CD4-positive, alpha-beta T cell treated with Interferon gamma for 1 hour (primary cell): ENCODE data around the gene IGSF9B.

Source experiments
- DNase-seq: peaks from one replicate; pipeline ENCODE4 v3.0.0-alpha.2; 2020

The IGSF9B gene

DNA sequence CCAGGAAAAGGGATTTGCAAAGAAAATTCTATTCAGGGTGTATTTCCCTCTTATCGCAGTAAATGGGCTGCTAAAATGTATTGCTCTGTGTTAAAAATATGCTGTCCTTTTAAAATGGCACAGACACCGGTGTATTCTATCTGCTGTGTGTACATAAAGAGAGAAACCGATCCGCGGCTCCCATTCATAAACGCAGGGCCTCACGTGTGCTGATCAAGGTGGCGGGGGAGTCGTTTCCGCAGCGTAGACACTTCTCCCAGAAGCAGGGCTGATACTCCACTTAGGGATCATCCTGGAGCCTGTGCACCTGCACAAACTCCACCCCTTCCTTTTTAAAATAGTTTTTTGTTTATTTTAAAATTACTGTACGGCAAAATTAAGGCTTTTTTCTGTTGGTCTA is 26.1 kb upstream of the IGSF9B start:
- no peak for DNase-seq

GRCh38 chr11:133982151-133982550 is 25.4 kb upstream of the IGSF9B start:
- DNase-seq: no peak

GRCh38 chr11:133981156-133981555 is 24.4 kb upstream of the IGSF9B start:
- no peak for DNase-seq

GRCh38 chr11:133980665-133981064 is 23.9 kb upstream of the IGSF9B start:
- DNase-seq: no peak

DNA sequence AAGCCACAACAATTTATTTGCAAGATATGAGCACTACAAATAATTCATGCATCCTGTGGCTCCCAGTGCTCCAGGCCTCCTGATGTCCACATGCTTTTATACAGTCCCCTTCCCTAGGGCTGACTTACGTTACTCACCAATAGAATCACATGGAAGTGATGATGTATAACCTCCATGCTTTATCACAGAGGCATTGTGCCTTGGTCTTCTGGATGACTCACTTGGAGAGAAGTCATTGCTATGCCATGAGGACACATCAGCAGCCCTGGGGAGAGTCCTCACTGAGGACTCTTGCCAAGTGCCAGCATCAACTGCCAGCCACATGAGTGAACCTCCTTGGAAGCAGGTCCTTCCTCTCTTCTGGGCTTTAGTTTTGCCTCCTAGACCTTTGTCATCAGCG is 22.0 kb upstream of the IGSF9B start:
- no peak for DNase-seq

DNA sequence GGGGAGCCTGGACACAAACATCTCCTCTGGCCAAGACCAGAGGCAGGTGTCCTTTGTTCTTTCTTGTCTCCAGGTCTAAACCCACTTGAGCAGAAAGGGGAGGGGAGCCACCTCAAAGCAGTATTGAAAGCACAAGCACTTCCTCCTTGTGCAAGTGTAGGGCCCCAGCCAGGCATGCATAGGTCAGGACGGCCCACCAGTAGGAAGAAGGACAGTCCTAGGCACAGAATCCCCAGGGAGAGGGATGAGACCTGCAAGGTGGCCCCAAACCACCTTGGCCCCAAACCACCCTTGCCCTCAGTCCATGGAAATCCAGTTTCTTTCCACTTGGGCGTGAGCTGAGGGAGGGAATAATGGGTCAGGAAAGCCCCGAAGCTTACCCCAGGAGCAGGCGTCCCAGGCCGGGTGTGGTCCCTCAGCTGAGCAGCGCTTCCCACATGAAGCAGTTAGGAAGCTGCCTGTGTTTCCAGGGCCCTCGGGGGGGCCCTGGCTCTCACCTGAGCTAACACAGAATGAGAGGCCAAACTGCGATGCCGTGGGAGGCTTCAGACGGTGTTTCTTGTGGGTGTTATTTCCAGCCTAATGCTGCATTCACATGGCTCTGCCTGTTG is 20.4 kb upstream of the IGSF9B start:
- no peak for DNase-seq

DNA sequence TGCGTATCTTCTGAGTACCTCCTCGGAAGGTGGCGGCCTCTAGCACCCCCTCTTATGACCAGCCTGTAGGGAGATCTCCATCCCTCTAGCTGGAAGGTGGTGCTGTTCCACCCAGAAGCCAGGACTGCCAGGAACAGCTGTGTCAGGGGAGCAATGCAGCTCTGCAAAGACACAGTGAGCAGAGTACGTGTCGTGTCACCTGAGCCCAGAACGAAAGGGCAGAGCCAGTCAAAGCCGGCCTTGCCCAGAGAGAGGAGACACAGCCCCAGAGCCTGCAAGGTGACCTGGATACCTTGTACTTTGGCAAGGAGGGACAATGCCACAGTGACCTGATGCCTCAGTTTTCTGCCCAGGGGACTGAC is 18.7 kb upstream of the IGSF9B start:
- no peak for DNase-seq

DNA sequence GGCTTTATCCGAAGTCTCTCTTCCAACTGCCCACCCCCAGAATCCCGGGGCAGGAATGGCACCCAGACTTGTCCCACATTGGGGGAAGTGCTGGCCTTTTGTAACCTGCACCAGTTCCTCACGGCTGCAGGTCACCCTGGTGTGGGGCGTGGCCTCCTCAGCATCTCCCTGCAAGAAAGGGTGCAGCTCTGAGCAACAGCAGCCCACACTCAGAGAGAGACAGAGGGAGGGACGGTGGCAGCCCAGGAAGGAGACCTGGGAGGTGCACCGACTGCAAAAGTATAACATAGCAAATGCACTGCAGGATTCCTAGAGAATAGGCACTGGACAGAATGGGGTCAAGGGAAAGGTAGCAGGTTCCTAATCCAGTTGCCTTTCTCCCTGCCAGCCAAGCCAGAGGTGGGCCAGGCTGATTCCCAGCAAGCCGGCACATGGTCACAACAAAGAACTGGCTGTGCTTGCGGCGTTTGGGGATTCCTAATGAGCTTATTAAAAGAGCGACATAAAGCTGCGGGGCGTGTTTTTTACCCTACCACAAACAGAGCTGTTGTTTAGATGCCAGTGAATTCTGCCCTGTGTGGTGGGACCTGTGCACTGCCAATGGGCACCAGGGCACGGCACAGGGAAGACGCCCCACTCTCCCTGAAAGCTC is 18.2 kb upstream of the IGSF9B start:
- no peak for DNase-seq

DNA sequence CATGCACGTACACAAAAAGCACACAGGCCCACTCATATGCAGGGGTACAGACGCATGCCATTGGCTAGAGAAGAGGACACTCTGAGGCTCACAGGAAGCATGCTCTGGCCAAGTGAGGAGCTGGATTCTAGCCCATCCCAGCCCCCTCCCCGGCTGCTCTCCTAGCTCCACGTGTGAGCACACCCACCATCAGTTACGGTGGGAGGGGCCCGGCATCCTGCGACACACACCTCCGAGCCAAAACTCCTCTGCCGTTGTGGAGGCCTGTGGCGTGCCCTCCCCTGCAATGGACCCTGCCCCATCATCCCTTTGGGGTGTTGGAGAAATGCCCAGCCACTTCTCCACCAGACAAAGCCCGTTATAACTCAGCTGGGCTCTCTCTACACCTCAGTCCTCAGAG is 15.1 kb upstream of the IGSF9B start:
- no peak for DNase-seq

GRCh38 chr11:133969112-133969511 is 12.3 kb upstream of the IGSF9B start:
- DNase-seq: no peak

GRCh38 chr11:133968300-133968699 is 11.5 kb upstream of the IGSF9B start:
- DNase-seq: no peak

DNA sequence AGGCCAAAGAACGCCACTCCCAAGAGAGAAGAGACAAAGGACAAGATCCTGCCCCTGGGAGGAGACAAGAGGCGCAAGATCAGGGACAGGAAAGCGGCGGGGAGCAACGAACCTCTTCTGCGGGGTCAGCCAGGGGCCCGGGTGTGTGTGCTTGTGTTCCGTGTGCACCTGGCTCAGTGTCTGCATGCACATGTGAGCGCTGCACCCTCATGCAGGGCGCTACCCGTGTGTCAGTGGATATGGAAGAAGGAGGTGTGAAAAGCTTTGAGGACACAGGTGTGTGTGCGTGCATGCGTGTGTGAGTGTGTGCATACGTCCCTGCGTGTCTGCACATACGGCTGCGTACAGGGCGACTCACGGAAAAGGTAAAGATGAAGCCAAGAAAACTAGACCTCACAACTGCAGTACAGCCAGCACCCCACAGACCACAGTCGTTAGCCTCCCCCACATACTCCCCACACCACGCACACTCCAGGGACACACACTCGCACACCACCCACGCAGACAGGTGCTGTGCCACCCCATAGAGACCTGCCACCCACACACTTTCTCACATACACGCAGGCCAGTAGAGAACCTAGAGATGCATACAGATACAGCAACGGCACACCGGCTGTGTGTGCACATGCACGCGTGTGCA is 11.0 kb upstream of the IGSF9B start:
- DNase-seq: no peak

DNA sequence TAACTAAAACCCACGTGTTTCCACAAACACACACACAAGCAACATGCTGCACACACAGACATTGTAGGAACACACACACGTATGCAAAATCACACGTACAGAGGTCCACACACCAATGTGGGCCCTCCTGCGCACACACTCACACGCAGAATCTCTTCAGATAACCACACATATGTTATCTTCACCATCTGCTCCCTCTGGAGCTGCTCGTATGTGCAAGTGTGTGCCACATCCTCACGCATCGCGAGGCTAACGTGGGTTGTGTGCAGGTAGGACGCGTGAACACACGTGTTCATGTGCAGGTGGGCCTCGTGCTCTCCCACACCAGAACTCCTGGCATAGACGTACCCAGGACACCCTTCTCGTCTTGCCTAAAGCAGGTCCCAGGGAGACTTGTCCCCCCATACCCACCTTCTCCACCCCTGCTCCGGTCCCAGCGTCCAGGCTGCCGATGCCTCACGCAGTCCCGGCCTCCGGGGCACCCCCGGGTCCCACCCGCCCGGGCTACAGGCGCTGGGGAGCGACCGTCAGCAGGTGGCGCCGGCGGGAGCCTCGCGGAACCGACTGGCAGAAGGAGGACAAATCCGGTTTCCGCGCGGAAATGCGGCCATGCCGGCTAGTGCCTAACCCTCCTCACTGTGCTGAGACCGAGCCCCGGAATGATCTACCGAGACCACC is 10.3 kb upstream of the IGSF9B start:
- peak; percentile 51 for DNase-seq

DNA sequence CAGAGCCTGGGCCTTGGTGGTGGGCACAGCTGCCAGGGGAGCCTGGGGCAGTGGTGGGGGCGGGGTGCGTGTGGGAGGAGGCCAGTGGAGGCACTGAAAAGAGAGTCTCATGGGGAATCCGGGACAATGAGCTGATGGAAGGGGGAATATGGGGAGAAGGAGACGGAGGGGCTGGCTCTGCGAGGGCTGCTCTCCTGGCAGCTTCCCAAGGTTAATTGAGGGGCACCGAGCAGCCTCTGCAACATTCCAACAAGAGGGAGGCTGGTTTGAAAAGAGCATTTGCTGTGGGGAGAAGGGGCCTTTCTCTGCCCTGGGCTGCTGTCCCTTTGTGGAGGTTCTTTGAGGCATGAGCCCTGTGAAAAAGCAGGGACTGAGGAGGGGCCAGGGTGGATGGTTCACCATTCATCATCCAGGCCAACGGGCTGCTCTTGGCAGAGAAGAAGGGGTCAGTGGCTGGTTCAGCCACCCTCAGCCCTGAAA is 9.4 kb upstream of the IGSF9B start:
- DNase-seq: no peak

GRCh38 chr11:133965031-133965601 is 8.3 kb upstream of the IGSF9B start:
- no peak for DNase-seq

GRCh38 chr11:133964356-133964755 is 7.6 kb upstream of the IGSF9B start:
- no peak for DNase-seq

DNA sequence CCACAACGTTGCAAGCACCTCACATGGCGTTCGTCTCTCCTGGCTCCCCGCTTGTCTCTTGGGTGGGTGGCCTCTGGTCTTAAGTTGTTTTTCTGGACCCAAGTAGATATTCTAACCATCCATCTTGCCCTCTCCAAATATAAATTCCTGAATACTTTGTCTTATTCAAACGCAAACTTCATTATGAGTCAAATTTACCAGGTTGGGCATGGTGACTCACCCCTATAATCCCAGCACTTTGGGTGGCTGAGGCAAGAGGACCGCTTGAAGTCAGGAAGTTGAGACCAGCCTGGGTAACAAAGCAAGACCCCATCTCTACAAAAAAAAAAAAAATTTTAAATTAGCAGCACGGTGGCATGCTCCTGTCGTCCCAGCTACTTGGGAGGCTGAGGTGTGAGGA is 5.1 kb upstream of the IGSF9B start:
- DNase-seq: no peak

DNA sequence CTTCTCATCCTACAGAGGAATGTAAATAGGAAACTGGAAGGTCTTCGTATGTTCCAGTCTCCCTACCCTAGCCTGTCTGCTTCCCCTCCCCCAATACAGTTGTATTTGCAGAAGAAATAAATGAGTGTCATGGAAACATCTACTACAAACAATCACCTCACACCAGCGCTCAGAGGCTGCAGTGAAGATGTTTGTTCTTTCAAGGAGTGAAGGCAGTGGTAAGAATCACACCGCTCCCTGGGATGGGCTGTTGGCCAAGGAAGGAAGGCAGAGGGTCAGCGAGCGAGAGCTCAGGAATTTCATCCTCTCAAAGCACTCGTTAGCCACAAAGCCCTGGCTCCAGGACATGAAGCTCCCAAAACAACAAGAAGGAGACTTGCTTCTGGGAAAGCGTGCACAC is 1.1 kb upstream of the IGSF9B start:
- no peak for DNase-seq

GRCh38 chr11:133955945-133956421 is 785 bp downstream of the IGSF9B start:
- no peak for DNase-seq

GRCh38 chr11:133955081-133955891 is 1.5 kb downstream of the IGSF9B start:
- DNase-seq: no peak

GRCh38 chr11:133953999-133954398 is 2.8 kb downstream of the IGSF9B start:
- DNase-seq: no peak

DNA sequence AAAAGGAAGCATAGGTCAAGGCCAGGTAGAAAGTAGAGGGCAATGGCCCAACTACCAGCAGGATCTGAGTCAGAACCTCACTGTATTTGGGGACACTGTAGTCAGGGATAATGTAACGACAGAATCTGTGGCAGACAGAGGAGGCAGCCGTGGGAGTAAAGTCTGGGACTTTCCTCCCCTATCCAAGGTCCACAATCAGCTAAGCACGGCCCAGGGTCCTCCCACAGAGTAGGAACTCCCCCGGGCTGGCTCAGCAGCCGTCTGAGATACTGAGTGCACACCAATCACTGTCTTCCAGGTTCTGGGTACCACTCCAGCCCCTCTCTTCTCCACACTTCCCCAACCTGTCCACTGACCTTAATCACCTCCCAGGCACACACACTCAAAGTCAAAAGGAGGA is 3.2 kb downstream of the IGSF9B start:
- no peak for DNase-seq
